ENCODE results near the gene MTA2.

- TF ChIP-seq, protein P1, sequence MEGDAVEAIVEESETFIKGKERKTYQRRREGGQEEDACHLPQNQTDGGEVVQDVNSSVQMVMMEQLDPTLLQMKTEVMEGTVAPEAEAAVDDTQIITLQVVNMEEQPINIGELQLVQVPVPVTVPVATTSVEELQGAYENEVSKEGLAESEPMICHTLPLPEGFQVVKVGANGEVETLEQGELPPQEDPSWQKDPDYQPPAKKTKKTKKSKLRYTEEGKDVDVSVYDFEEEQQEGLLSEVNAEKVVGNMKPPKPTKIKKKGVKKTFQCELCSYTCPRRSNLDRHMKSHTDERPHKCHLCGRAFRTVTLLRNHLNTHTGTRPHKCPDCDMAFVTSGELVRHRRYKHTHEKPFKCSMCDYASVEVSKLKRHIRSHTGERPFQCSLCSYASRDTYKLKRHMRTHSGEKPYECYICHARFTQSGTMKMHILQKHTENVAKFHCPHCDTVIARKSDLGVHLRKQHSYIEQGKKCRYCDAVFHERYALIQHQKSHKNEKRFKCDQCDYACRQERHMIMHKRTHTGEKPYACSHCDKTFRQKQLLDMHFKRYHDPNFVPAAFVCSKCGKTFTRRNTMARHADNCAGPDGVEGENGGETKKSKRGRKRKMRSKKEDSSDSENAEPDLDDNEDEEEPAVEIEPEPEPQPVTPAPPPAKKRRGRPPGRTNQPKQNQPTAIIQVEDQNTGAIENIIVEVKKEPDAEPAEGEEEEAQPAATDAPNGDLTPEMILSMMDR (IDR thresholded peaks at IDR 0.05) = no peak
- no peak for TF ChIP-seq EP300 (IDR thresholded peaks at IDR 0.05)
- TF ChIP-seq POLR2A (IDR thresholded peaks at IDR 0.05) = no peak
These were observed 27.1 kb downstream of the MTA2 start for GRCh38 chr11:62574363-62575071.
